ENCODE results near the gene BTNL8.

The BTNL8 gene

DNA sequence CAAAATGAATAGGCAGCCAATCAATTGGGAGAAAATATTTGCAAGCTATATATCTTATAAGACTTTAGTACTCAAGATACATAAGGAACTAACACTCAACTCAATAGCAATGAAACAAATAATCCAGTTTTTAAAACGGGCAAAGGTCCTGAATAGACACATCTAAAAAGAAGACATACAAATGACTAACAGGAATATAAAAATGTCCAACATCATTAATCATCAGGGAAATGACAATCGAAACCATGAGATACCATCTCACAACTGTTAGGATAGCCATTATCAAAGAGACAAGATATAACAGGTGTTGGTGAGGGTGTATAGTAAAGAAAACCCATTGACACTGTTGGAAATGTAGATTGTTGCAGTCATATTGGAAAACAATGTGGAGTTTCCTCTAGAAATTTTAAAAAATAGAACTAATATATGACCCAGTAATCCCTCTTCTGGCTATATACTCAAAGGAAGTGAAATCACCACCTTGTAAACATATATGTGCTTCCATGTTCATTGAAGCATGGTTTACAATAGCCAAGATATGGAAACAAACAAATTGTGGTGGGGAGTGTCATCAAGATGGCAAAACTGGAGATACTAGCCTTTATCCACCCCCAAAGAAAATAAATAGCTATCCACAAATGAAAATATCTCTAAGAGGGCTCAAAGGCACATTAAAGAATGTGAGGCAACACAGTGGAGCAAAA is 75.8 kb downstream of the BTNL8 start:
- DNase-seq: no peak

DNA sequence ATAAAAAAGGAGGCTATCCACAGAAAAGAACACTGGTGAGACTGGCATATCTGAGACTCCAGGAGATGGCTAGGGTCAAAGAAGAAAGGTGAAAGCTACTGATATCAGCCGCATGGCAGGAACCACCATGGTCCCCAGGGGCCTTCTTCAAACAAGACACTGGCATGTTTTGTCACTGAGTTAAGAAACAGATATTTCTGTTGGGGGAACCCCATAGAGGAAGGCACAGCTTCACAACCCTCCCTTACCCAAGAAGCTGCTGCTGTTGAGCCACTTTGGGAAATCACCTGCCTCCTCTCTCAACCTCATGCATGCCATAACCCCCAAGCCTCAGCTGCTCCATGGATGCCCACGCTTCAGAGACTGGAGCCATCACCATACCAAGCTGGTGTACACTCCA is 76.4 kb downstream of the BTNL8 start:
- DNase-seq: no peak

DNA sequence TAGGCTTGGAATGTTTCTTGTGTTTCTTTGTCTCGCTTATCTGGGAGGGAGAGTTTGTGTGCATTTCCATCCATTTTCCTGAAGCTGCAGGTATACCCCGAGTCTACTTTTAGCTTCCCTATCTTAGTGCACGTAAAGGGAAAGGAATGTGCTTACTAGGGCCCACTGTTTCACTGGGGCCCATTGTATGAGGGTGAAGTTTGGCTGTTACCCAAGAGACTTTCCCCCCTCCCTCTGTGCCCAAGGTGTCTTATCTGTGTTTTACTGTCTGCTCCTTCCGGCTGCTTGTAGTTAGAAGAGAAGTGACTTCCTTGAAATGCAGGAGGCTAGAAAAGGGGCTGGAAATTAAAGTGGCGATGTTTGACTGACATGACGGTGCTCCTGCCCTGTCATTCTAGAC is 77.6 kb downstream of the BTNL8 start:
- no peak for DNase-seq

DNA sequence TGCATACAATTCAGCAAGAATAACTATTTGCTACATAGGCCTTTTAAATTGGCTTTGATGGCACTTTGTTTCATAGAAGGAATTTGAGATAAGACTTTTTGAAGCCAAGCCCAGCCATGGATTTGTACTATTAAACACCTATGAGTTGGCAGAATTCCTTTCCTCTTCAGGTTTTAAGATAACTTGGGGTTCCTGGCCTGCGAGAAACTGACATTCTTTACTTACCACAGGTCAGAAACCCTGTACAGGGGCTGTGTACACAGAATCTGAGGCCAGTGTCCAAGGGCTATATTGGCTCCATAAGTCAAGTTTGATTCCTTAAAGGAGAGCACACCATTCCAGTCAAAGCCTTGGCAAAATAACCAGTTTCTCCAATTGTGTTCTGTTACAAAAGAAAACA is 78.9 kb downstream of the BTNL8 start:
- no peak for DNase-seq

- DNase-seq: no peak
Observed at GRCh38 chr5:180982008-180982741, 83.2 kb downstream of the BTNL8 start.

GRCh38 chr5:180988016-180988415 is 89.1 kb downstream of the BTNL8 start:
- DNase-seq: no peak

- DNase-seq: no peak
Observed at GRCh38 chr5:180988592-180988991, 89.6 kb downstream of the BTNL8 start, which contains the start of gene BTNL3. Gene BTNL3, plus strand, starts transcription at chr5:180988846. Its CDS starts 183 bp downstream, at chr5:180989029.

- DNase-seq: no peak
Observed at GRCh38 chr5:180990086-180990881, 91.3 kb downstream of the BTNL8 start.

DNA sequence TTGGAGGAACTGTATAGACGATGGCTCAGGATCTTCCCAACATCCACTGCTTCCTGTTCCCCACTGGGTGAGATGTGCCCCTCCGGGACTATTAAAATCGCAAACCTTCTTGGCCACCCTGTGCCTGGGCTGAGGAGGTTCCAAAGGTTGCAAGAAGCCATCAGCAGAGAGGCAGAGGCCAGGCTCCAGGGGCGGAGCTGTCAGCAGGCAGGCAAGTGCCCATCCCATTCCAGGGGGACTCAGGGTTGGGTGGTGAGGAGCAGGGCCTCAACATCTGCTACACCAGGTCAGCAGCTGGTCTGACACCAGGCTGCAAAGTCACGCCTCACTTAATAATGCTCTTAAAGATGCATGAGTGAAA is 91.9 kb downstream of the BTNL8 start:
- DNase-seq: no peak

All from stimulated activated CD4-positive, alpha-beta T cell treated with anti-CD3 and anti-CD28 coated beads, Interleukin-12 subunit alpha, Interleukin-12 subunit beta, amount 100 ng/mL, for 4 hours (primary cell).